Astrocyte (in vitro differentiated cells and primary cell): ENCODE measurements around the gene ZNF605. TPM values are rescaled to one million over a fixed set of nuclear protein-coding genes. Genes with fewer than 3 reads are reported as not detected.
"Not testable (repeated sequence)": the region's sequence is repeated elsewhere in the genome, so short reads cannot be mapped to it uniquely, and the experiment has no call there.

ENCODE experiments used
- DNase-seq: peaks from one replicate; pipeline ENCODE4 v3.0.0-alpha.2; 2010; ENCODE audit warnings: low read depth
- FAIRE-seq: peaks from 2 replicates; lab custom pipeline; 2011; peaks lifted over from hg19 to GRCh38; lab: Jason Lieb, UNC
- H2AFZ ChIP-seq: 2 replicates; pipeline ENCODE4 v1.6.0; 2012; ENCODE audit warnings: low read depth, low read length, inconsistent platforms
- H3K27ac ChIP-seq: 2 replicates; pipeline ENCODE4 v1.5.1; 2011; ENCODE audit warnings: low read depth, low read length, inconsistent platforms
- H3K27me3 ChIP-seq: 2 replicates; pipeline ENCODE4 v1.6.0; 2011; ENCODE audit warnings: low read length, inconsistent platforms; ENCODE audit not compliant: insufficient read depth
- H3K36me3 ChIP-seq: 2 replicates; pipeline ENCODE4 v1.5.1; 2011; ENCODE audit warnings: low read length, inconsistent platforms; ENCODE audit not compliant: insufficient read depth
- H3K4me1 ChIP-seq: 2 replicates; pipeline ENCODE4 v1.5.1; 2011; ENCODE audit warnings: low read length, inconsistent platforms; ENCODE audit not compliant: insufficient read depth
- H3K4me2 ChIP-seq: 2 replicates; pipeline ENCODE4 v1.6.0; 2012; ENCODE audit warnings: low read length, inconsistent platforms
- H3K4me3 ChIP-seq: 2 replicates; pipeline ENCODE4 v1.5.1; 2011; ENCODE audit warnings: low read depth, mild to moderate bottlenecking, low read length, inconsistent platforms; ENCODE audit not compliant: insufficient read depth
- H3K79me2 ChIP-seq: 2 replicates; pipeline ENCODE4 v1.6.0; 2012; ENCODE audit warnings: mild to moderate bottlenecking, low read length, inconsistent platforms; ENCODE audit not compliant: insufficient read depth
- H3K9ac ChIP-seq: 2 replicates; pipeline ENCODE4 v1.6.0; 2012; ENCODE audit warnings: mild to moderate bottlenecking, low read length, inconsistent platforms
- H3K9me3 ChIP-seq: 2 replicates; pipeline ENCODE4 v1.5.1; 2012; ENCODE audit warnings: low read depth, mild to moderate bottlenecking, low read length, inconsistent platforms; ENCODE audit not compliant: insufficient read depth
- H4K20me1 ChIP-seq: 2 replicates; pipeline ENCODE4 v1.6.0; 2012; ENCODE audit warnings: low read length, inconsistent platforms; ENCODE audit not compliant: insufficient read depth
- H3K27ac Mint-ChIP-seq: one replicate; pipeline ENCODE4 v1.8.0; 2021; ENCODE audit warnings: mild to moderate bottlenecking, mixed read lengths; ENCODE audit not compliant: unreplicated experiment
- H3K27me3 Mint-ChIP-seq: one replicate; pipeline ENCODE4 v1.8.0; 2021; ENCODE audit warnings: low read depth, mixed read lengths; ENCODE audit not compliant: unreplicated experiment
- H3K36me3 Mint-ChIP-seq: one replicate; pipeline ENCODE4 v1.8.0; 2021; ENCODE audit warnings: low read depth, mixed read lengths; ENCODE audit not compliant: unreplicated experiment
- H3K4me1 Mint-ChIP-seq: one replicate; pipeline ENCODE4 v1.8.0; 2021; ENCODE audit warnings: low read depth, mixed read lengths; ENCODE audit not compliant: unreplicated experiment
- H3K4me3 Mint-ChIP-seq: one replicate; pipeline ENCODE4 v1.8.0; 2021; ENCODE audit warnings: mild to moderate bottlenecking, moderate library complexity, mixed read lengths; ENCODE audit not compliant: unreplicated experiment
- H3K9me3 Mint-ChIP-seq: one replicate; pipeline ENCODE4 v1.8.0; 2021; ENCODE audit warnings: mild to moderate bottlenecking, mixed read lengths; ENCODE audit not compliant: unreplicated experiment
- CTCF ChIP-seq: IDR thresholded peaks from 2 replicates; pipeline ENCODE4 v1.5.1; 2011; ENCODE audit warnings: low read depth, mild to moderate bottlenecking, inconsistent platforms, low read length, moderate library complexity; ENCODE audit not compliant: insufficient read depth
- EZH2 ChIP-seq: IDR thresholded peaks from 2 replicates; pipeline ENCODE4 v1.6.1; 2012; ENCODE audit warnings: mild to moderate bottlenecking, low read length, inconsistent platforms; ENCODE audit not compliant: insufficient read depth
- total RNA-seq: library from RNA; stranded (reverse); gene quantifications from 2 replicates; pipeline ENCODE4 v1.2.1, GENCODE V29; 2021

The ZNF605 gene
- total RNA-seq, 1 donor from 2014 or later: 16.2 TPM

GRCh38 chr12:132986001-132986884 is 30.1 kb upstream of the ZNF605 start, which contains the start of gene ZNF26:
TSS of gene ZNF26 (plus strand) at chr12:132986367. CDS start at chr12:132986841, 474 bp downstream.
- Mint-ChIP-seq H3K4me1 (peaks cover 7% of the 10 kb centered on the region), H3K36me3 (peaks cover 24% of the 10 kb centered on the region), H3K9me3 (peaks cover 18% of the 10 kb centered on the region), H3K27me3 (peaks cover 1% of the 10 kb centered on the region), H3K4me3 (peak within 1 kb of the TSS; percentile 96), H3K27ac (peak within 1 kb of the TSS; percentile 95)
- Histone ChIP-seq H3K79me2 (peaks cover 51% of the 10 kb centered on the region), H3K27me3 (no peaks in the 10 kb centered on the region), H3K27ac (peak within 1 kb of the TSS; percentile 55), H2AFZ (peak within 1 kb of the TSS; percentile 85), H4K20me1 (peaks cover 3% of the 10 kb centered on the region), H3K4me1 (peaks cover 4% of the 10 kb centered on the region), H3K9me3 (no peaks in the 10 kb centered on the region), H3K4me2 (peak within 1 kb of the TSS; percentile 81), H3K36me3 (peaks cover 3% of the 10 kb centered on the region), H3K9ac (peak within 1 kb of the TSS; percentile 85), H3K4me3 (peak within 1 kb of the TSS; percentile 86)
- no peak for TF ChIP-seq CTCF
- TF ChIP-seq EZH2: no peak
- no peak for FAIRE-seq
- DNase-seq: peak; percentile 87

GRCh38 chr12:132976870-132977269 is 20.8 kb upstream of the ZNF605 start:
- H3K27me3 Mint-ChIP-seq, H3K27me3 ChIP-seq, H3K4me3 Mint-ChIP-seq, H3K27ac Mint-ChIP-seq, H4K20me1 ChIP-seq, H3K9me3 ChIP-seq, H3K4me3 ChIP-seq, H3K9ac ChIP-seq, H3K36me3 Mint-ChIP-seq, H3K4me2 ChIP-seq, FAIRE-seq, H3K36me3 ChIP-seq, H3K79me2 ChIP-seq, DNase-seq, H2AFZ ChIP-seq, H3K4me1 Mint-ChIP-seq, H3K27ac ChIP-seq, H3K4me1 ChIP-seq: not testable (repeated sequence)
- peaks cover 11% of the 10 kb centered on the region for H3K9me3 Mint-ChIP-seq

- H4K20me1 ChIP-seq: no peaks in the 10 kb centered on the region
- no peak overlapping the region for H3K4me3 Mint-ChIP-seq
- TF ChIP-seq EZH2: no peak
- TF ChIP-seq CTCF: no peak
- no peak overlapping the region for H3K4me2 ChIP-seq
- H3K4me1 Mint-ChIP-seq: no peaks in the 10 kb centered on the region
- no peaks in the 10 kb centered on the region for H3K79me2 ChIP-seq
- no peak overlapping the region for H2AFZ ChIP-seq
- no peak overlapping the region for H3K27ac ChIP-seq
- no peaks in the 10 kb centered on the region for H3K27me3 ChIP-seq
- DNase-seq (no peak), FAIRE-seq (no peak)
- H3K9me3 Mint-ChIP-seq: peaks cover 23% of the 10 kb centered on the region
- H3K36me3 ChIP-seq: no peaks in the 10 kb centered on the region
- peaks cover 6% of the 10 kb centered on the region for H3K36me3 Mint-ChIP-seq
- H3K27me3 Mint-ChIP-seq: peaks cover 2% of the 10 kb centered on the region
- no peak overlapping the region for H3K27ac Mint-ChIP-seq
- no peaks in the 10 kb centered on the region for H3K4me1 ChIP-seq
- no peak overlapping the region for H3K9ac ChIP-seq
- H3K4me3 ChIP-seq: no peak overlapping the region
- H3K9me3 ChIP-seq: no peaks in the 10 kb centered on the region
These were observed 16.3 kb upstream of the ZNF605 start for GRCh38 chr12:132972374-132972773.
